IMR-90 (cell line): ENCODE results near the gene PAX1. TPM values are rescaled to one million over a fixed set of nuclear protein-coding genes. Genes with fewer than 3 reads are reported as not detected.

Source experiments
- ATAC-seq: fragments of 200-7000 bp; cut with Tn5 transposase; 2 replicates; pipeline ENCODE4 v1.9.1; 2020; ENCODE audit warnings: low read depth, mild to moderate bottlenecking, moderate library complexity
- BruUV-seq: library from RNA; stranded (reverse); fragments of 400-500 nt; replicated peaks from 2 replicates; lab custom pipeline; 2021; lab: Mats Ljungman, UMichigan
- CTCF ChIA-PET: fragments of 300-600 bp; formaldehyde crosslinking; extraction: SDS; loops from one replicate; lab custom pipeline; 2021; ENCODE audit warnings: antibody characterized with exemption; lab: Yijun Ruan, JAX
- POLR2A ChIA-PET: fragments of 300-600 bp; sonication (Branson Sonifier 250); formaldehyde crosslinking; loops from one replicate; lab custom pipeline; 2022; ENCODE audit warnings: antibody characterized with exemption; ENCODE audit not compliant: unreplicated experiment; lab: Charles Lee
- DNase-seq: peaks from one replicate; pipeline ENCODE4 v3.0.0; 2013
- H2AFZ ChIP-seq: replicated peaks from 2 replicates; pipeline ENCODE3; 2013; ENCODE audit warnings: low read length, mild to moderate bottlenecking; ENCODE audit not compliant: poor library complexity
- H2AK5ac ChIP-seq: 2 replicates; pipeline ENCODE4 v1.6.1; 2013; ENCODE audit warnings: low read depth, low read length, inconsistent platforms
- H2AK9ac ChIP-seq: replicated peaks from 2 replicates; pipeline ENCODE3; 2013; ENCODE audit warnings: mild to moderate bottlenecking, low read depth, low read length, moderate library complexity; ENCODE audit not compliant: poor library complexity
- H2BK120ac ChIP-seq: 2 replicates; pipeline ENCODE4 v1.6.1; 2013; ENCODE audit warnings: low read depth, low read length, inconsistent platforms
- H2BK15ac ChIP-seq: 3 replicates; pipeline ENCODE4 v1.6.1; 2013; ENCODE audit warnings: low read depth, low read length, inconsistent platforms
- H2BK20ac ChIP-seq: 2 replicates; pipeline ENCODE4 v1.6.1; 2013; ENCODE audit warnings: low read depth, mild to moderate bottlenecking, inconsistent platforms, low read length, moderate library complexity
- H2BK5ac ChIP-seq: 2 replicates; pipeline ENCODE4 v1.6.1; 2013; ENCODE audit warnings: mild to moderate bottlenecking, low read depth, low read length, inconsistent platforms; ENCODE audit not compliant: poor library complexity, severe bottlenecking
- H3K14ac ChIP-seq: replicated peaks from 2 replicates; pipeline ENCODE4 v1.6.1; 2013; ENCODE audit warnings: low read depth, low read length, inconsistent platforms
- H3K18ac ChIP-seq: 2 replicates; pipeline ENCODE4 v1.6.1; 2013; ENCODE audit warnings: low read depth, low read length, control low read depth
- H3K23ac ChIP-seq: 2 replicates; pipeline ENCODE4 v1.6.1; 2013; ENCODE audit warnings: low read depth, low read length, inconsistent platforms
- H3K27ac ChIP-seq: 2 replicates; pipeline ENCODE4 v1.5.1; 2013; ENCODE audit warnings: mild to moderate bottlenecking, control low read depth, low read length; ENCODE audit not compliant: insufficient read depth
- H3K27me3 ChIP-seq: 2 replicates; pipeline ENCODE4 v1.6.1; 2013; ENCODE audit warnings: low read length; ENCODE audit not compliant: control insufficient read depth, insufficient read depth
- H3K36me3 ChIP-seq: 2 replicates; pipeline ENCODE4 v1.6.1; 2013; ENCODE audit warnings: low read length, mixed read lengths; ENCODE audit not compliant: control insufficient read depth, insufficient read depth
- H3K4ac ChIP-seq: 2 replicates; pipeline ENCODE4 v1.6.1; 2013; ENCODE audit warnings: low read depth, low read length, inconsistent platforms
- H3K4me1 ChIP-seq: 2 replicates; pipeline ENCODE4 v1.6.1; 2013; ENCODE audit warnings: low read length, mixed read lengths; ENCODE audit not compliant: control insufficient read depth, insufficient read depth
- H3K4me2 ChIP-seq: 2 replicates; pipeline ENCODE4 v1.6.1; 2013; ENCODE audit warnings: low read depth, mild to moderate bottlenecking, control low read depth, low read length, moderate library complexity
- H3K4me3 ChIP-seq: 2 replicates; pipeline ENCODE4 v1.5.1; 2013; ENCODE audit warnings: low read depth, mild to moderate bottlenecking, control low read depth, low read length, moderate library complexity; ENCODE audit not compliant: insufficient read depth
- H3K56ac ChIP-seq: 2 replicates; pipeline ENCODE4 v1.6.1; 2013; ENCODE audit warnings: low read length, inconsistent platforms; ENCODE audit not compliant: insufficient read depth; ENCODE audit errors: extremely low read depth
- H3K79me1 ChIP-seq, 2 experiments: 2 replicates each; pipeline ENCODE4 v1.6.1; 2013; ENCODE audit warnings: low read length in 2 of 2, inconsistent platforms in 1 of 2, low read depth in 1 of 2
- H3K9ac ChIP-seq: 2 replicates; pipeline ENCODE4 v1.6.1; 2013; ENCODE audit warnings: low read depth, low read length, control low read depth
- H3K9me1 ChIP-seq: 2 replicates; pipeline ENCODE4 v1.6.1; 2013; ENCODE audit warnings: low read length, inconsistent platforms; ENCODE audit not compliant: insufficient read depth
- H3K9me3 ChIP-seq: 2 replicates; pipeline ENCODE4 v1.6.1; 2013; ENCODE audit warnings: low read length; ENCODE audit not compliant: control insufficient read depth, insufficient read depth
- H4K20me1 ChIP-seq: 2 replicates; pipeline ENCODE4 v1.6.1; 2013; ENCODE audit warnings: low read length, inconsistent platforms; ENCODE audit not compliant: insufficient read depth
- H4K5ac ChIP-seq: 2 replicates; pipeline ENCODE4 v1.6.1; 2013; ENCODE audit warnings: mild to moderate bottlenecking, low read depth, low read length, control low read depth
- H4K8ac ChIP-seq, 2 experiments: 2 replicates each; pipeline ENCODE4 v1.6.1; 2013; ENCODE audit warnings: low read depth in 2 of 2, low read length in 2 of 2, control low read depth in 1 of 2, inconsistent platforms in 1 of 2
- H4K91ac ChIP-seq: 2 replicates; pipeline ENCODE4 v1.6.1; 2013; ENCODE audit warnings: low read depth, low read length, inconsistent platforms; ENCODE audit not compliant: insufficient read depth
- BHLHE40 ChIP-seq: fragments of 150-350 bp; IDR thresholded peaks from 2 replicates; pipeline ENCODE4 v1.6.1; 2016; ENCODE audit warnings: mild to moderate bottlenecking, low read depth, low read length
- CEBPB ChIP-seq: IDR thresholded peaks from 2 replicates; pipeline ENCODE4 v1.6.1; 2012; ENCODE audit warnings: low read depth, low read length, improper control_type of control experiment
- CHD1 ChIP-seq: IDR thresholded peaks from 2 replicates; pipeline ENCODE4 v1.6.1; 2012; ENCODE audit warnings: low read depth, low read length, improper control_type of control experiment
- FOS ChIP-seq: fragments of 150-350 bp; IDR thresholded peaks from 2 replicates; pipeline ENCODE4 v1.6.1; 2016; ENCODE audit warnings: low read depth, low read length
- MAFK ChIP-seq: IDR thresholded peaks from 2 replicates; pipeline ENCODE4 v1.6.1; 2012; ENCODE audit warnings: low read depth, low read length, improper control_type of control experiment
- MAZ ChIP-seq: IDR thresholded peaks from 2 replicates; pipeline ENCODE4 v1.6.1; 2012; ENCODE audit warnings: low read depth, mild to moderate bottlenecking, low read length, improper control_type of control experiment, moderate library complexity, borderline replicate concordance
- MXI1 ChIP-seq: IDR thresholded peaks from 2 replicates; pipeline ENCODE4 v1.6.1; 2012; ENCODE audit warnings: low read depth, mild to moderate bottlenecking, low read length, moderate library complexity, borderline replicate concordance
- NFE2L2 ChIP-seq: fragments of 150-350 bp; IDR thresholded peaks from 2 replicates; pipeline ENCODE4 v1.6.1; 2016; ENCODE audit warnings: low read depth, mild to moderate bottlenecking, low read length
- POLR2A ChIP-seq: IDR thresholded peaks from 2 replicates; pipeline ENCODE4 v1.6.1; 2012; ENCODE audit warnings: mild to moderate bottlenecking, low read depth, low read length
- RCOR1 ChIP-seq: IDR thresholded peaks from 2 replicates; pipeline ENCODE4 v1.6.1; 2012; ENCODE audit warnings: mild to moderate bottlenecking, low read length, improper control_type of control experiment; ENCODE audit not compliant: insufficient replicate concordance
- RFX5 ChIP-seq: IDR thresholded peaks from 2 replicates; pipeline ENCODE4 v1.8.0; 2012; ENCODE audit warnings: low read depth, mild to moderate bottlenecking, low read length, moderate library complexity
- WGBS, 2 experiments: methylation state at CpG; one replicate each; pipeline versions ENCODE4 v1.1.5 to v1.1.7; 2013; ENCODE audit warnings: missing lambda C conversion rate in 2 of 2; ENCODE audit not compliant: insufficient read length in 1 of 2; ENCODE audit errors: extremely low coverage in 2 of 2; 5-methylcytosine and 5-hydroxymethylcytosine counted together
- dilution Hi-C: fragments of 300-500 bp; cut with HindIII; formaldehyde crosslinking; loops from one replicate; pipeline ENCODE4 v1.14.3; 2018; ENCODE audit warnings: low sequenced_read_pairs; ENCODE audit not compliant: unreplicated experiment
- in situ Hi-C: fragments of 300-500 bp; cut with MboI; formaldehyde crosslinking; loops from 3 replicates; pipeline ENCODE4 v1.14.3; 2019; ENCODE audit warnings: low sequenced_read_pairs, inconsistent platforms, mixed read lengths
- intact Hi-C: fragments of 100-400 bp; cut with micrococcal nuclease; formaldehyde crosslinking; loops from 2 replicates; pipeline ENCODE4 v1.10.0; 2022
- polyA plus RNA-seq, 3 experiments: library from polyadenylated mRNA; depleted of rRNA; stranded (reverse); fragments of >200 nt; gene quantifications; 2 replicates each; pipeline ENCODE4 v1.2.3, GENCODE V29; 2012; ENCODE audit warnings: low replicate concordance in 1 of 3
- total RNA-seq: library from RNA; depleted of rRNA; stranded (reverse); fragments of >200 nt; gene quantifications from 2 replicates; pipeline ENCODE4 v1.2.3, GENCODE V29; 2012
- TF ChIP-seq, protein P1 (sequence below): fragments of 150-350 bp; IDR thresholded peaks from 2 replicates; pipeline ENCODE4 v1.6.1; 2017; ENCODE audit warnings: mild to moderate bottlenecking, antibody characterized with exemption, low read length, low read depth

Gene PAX1
- total and polyA plus RNA-seq, 2 of the 4 experiments (the other 2 are of a cell fraction) = not detected

DNA sequence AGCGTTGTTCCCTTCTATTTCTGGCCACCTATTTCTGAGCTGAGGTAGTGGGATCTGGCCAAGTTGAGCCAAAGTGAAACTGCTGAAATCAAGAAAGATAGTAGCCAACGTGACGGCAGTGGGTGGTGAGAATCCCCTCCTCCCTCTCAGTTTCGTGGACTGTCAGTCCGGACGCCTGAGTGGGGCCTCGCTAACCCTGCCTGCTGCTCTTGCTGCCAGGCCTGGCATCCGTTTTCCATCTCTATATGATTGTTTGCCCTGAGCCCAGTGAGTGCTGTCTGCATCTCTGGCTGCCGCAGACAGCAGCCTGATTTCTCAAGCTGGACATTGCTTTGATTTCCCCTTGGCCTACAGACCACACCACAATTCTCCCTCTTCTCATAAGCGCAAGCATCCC, 23.5 kb upstream of the PAX1 start:
- H3K36me3 ChIP-seq = no peaks in the 10 kb centered on the region
- DNase-seq = no peak
- no peaks in the 10 kb centered on the region for H3K4me1 ChIP-seq
- 0% methylated on average over 1 of the region's 10 CpGs; no CpG with 5 or more reads in 1 of the 2 experiments for WGBS, 2 experiments
- peaks cover 2% of the 10 kb centered on the region for H3K9me3 ChIP-seq
- in situ Hi-C loops (no loop called here), intact Hi-C loops (no loop called here), dilution Hi-C loops (no loop called here)
- no peak overlapping the region for H2AFZ ChIP-seq
- no peak overlapping the region for H3K18ac ChIP-seq
- no TSS peak for BruUV-seq
- H4K5ac ChIP-seq = no peak overlapping the region
- ChIA-PET CTCF (no interaction called here), POLR2A (no interaction called here)
- H2BK120ac ChIP-seq = no peak overlapping the region
- TF ChIP-seq RFX5 = no peak
- no peak for TF ChIP-seq POLR2A
- no peak for TF ChIP-seq CHD1
- no peak for TF ChIP-seq RCOR1
- no peak for TF ChIP-seq FOS
- no peak for TF ChIP-seq NFE2L2
- TF ChIP-seq CEBPB = no peak
- TF ChIP-seq BHLHE40 = no peak
- TF ChIP-seq, protein P1, sequence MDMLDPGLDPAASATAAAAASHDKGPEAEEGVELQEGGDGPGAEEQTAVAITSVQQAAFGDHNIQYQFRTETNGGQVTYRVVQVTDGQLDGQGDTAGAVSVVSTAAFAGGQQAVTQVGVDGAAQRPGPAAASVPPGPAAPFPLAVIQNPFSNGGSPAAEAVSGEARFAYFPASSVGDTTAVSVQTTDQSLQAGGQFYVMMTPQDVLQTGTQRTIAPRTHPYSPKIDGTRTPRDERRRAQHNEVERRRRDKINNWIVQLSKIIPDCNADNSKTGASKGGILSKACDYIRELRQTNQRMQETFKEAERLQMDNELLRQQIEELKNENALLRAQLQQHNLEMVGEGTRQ = no peak
- no peak for TF ChIP-seq MAFK
- TF ChIP-seq MAZ = no peak
- TF ChIP-seq MXI1 = no peak
- no peak overlapping the region for H3K9ac ChIP-seq
- no peak overlapping the region for H2AK5ac ChIP-seq
- H4K20me1 ChIP-seq = no peaks in the 10 kb centered on the region
- no peaks in the 10 kb centered on the region for H3K79me1 ChIP-seq
- H3K56ac ChIP-seq = no peak overlapping the region
- no peaks in the 10 kb centered on the region for H3K27me3 ChIP-seq
- H3K27ac ChIP-seq = no peak overlapping the region
- H2BK5ac ChIP-seq = no peak overlapping the region
- no peak overlapping the region for H2BK20ac ChIP-seq
- no peak for ATAC-seq
- H3K14ac ChIP-seq = no peak overlapping the region
- H3K9me1 ChIP-seq = no peaks in the 10 kb centered on the region
- H4K8ac ChIP-seq = no peak overlapping the region
- H4K91ac ChIP-seq = no peak overlapping the region
- no peak overlapping the region for H2AK9ac ChIP-seq
- H3K4me2 ChIP-seq = no peak overlapping the region
- H3K4me3 ChIP-seq = no peak overlapping the region
- no peak overlapping the region for H3K23ac ChIP-seq
- H3K4ac ChIP-seq = no peak overlapping the region
- no peak overlapping the region for H2BK15ac ChIP-seq
